Erythroblast (primary cell): ENCODE measurements around the gene ADAMTS16.

Experiments
- GATA1 ChIP-seq: IDR thresholded peaks from 2 replicates; pipeline ENCODE4 v1.6.1; 2011; ENCODE audit warnings: low read depth, mild to moderate bottlenecking, control low read depth, low read length, moderate library complexity
- POLR2A ChIP-seq: IDR thresholded peaks from 2 replicates; pipeline ENCODE4 v1.6.1; 2011; ENCODE audit warnings: mild to moderate bottlenecking, low read length

- TF ChIP-seq POLR2A (no peak), GATA1 (no peak)
These were observed 58.0 kb downstream of the ADAMTS16 start for GRCh38 chr5:5198135-5198534.
